HEK293T (cell line): ENCODE measurements around the gene CCL21.

ENCODE experiments used
- CTCF ChIA-PET: fragments of 350-600 bp; formaldehyde crosslinking; extraction: SDS; loops from one replicate; lab custom pipeline; 2021; ENCODE audit warnings: antibody characterized with exemption, inconsistent platforms; lab: Yijun Ruan, JAX
- POLR2A ChIA-PET: fragments of 350-600 bp; formaldehyde crosslinking; extraction: SDS; loops from one replicate; lab custom pipeline; 2020; ENCODE audit warnings: antibody characterized with exemption, inconsistent platforms; lab: Yijun Ruan, JAX
- DNase-seq: peaks from one replicate; pipeline ENCODE4 v3.0.0; 2012; ENCODE audit warnings: mixed read lengths; ENCODE audit errors: extremely low spot score
- ARNT ChIP-seq: fragments of 450-650 bp; IDR thresholded peaks from 2 replicates; pipeline ENCODE4 v1.6.1; 2017; ENCODE audit warnings: mild to moderate bottlenecking
- BHLHE40 ChIP-seq: fragments of 450-650 bp; IDR thresholded peaks from 2 replicates; pipeline ENCODE4 v1.6.1; 2016; ENCODE audit warnings: mild to moderate bottlenecking, moderate library complexity, borderline replicate concordance
- CTBP1 ChIP-seq: fragments of 450-650 bp; IDR thresholded peaks from 2 replicates; pipeline ENCODE4 v1.6.1; 2016; ENCODE audit warnings: borderline replicate concordance
- ELF4 ChIP-seq: fragments of 450-650 bp; IDR thresholded peaks from 2 replicates; pipeline ENCODE4 v1.6.1; 2017; ENCODE audit warnings: antibody characterized with exemption
- FOXA1 ChIP-seq: fragments of 450-650 bp; IDR thresholded peaks from 2 replicates; pipeline ENCODE4 v1.6.1; 2016; ENCODE audit warnings: mild to moderate bottlenecking
- FOXK2 ChIP-seq: fragments of 450-650 bp; IDR thresholded peaks from 2 replicates; pipeline ENCODE4 v1.6.1; 2016; ENCODE audit warnings: mild to moderate bottlenecking
- FOXM1 ChIP-seq: fragments of 450-650 bp; IDR thresholded peaks from 2 replicates; pipeline ENCODE4 v1.6.1; 2017; ENCODE audit warnings: mild to moderate bottlenecking, borderline replicate concordance
- HDGF ChIP-seq: fragments of 450-650 bp; IDR thresholded peaks from 2 replicates; pipeline ENCODE4 v1.6.1; 2017; ENCODE audit warnings: antibody characterized with exemption, borderline replicate concordance
- L3MBTL2 ChIP-seq: fragments of 450-650 bp; conservative IDR thresholded peaks from 2 replicates; pipeline ENCODE4 v1.6.1; 2016; ENCODE audit warnings: mild to moderate bottlenecking
- LEF1 ChIP-seq: fragments of 450-650 bp; IDR thresholded peaks from 2 replicates; pipeline ENCODE4 v1.6.1; 2017; ENCODE audit warnings: mild to moderate bottlenecking, borderline replicate concordance
- NFRKB ChIP-seq: fragments of 450-650 bp; IDR thresholded peaks from 2 replicates; pipeline ENCODE4 v1.6.1; 2016; ENCODE audit warnings: mild to moderate bottlenecking, moderate library complexity
- PKNOX1 ChIP-seq: fragments of 450-650 bp; IDR thresholded peaks from 2 replicates; pipeline ENCODE4 v1.6.1; 2016
- SP1 ChIP-seq: fragments of 450-650 bp; IDR thresholded peaks from 2 replicates; pipeline ENCODE4 v1.6.1; 2017
- SUZ12 ChIP-seq: fragments of 450-650 bp; IDR thresholded peaks from 2 replicates; pipeline ENCODE4 v1.6.1; 2016; ENCODE audit warnings: mild to moderate bottlenecking
- TARDBP ChIP-seq: fragments of 450-650 bp; IDR thresholded peaks from 2 replicates; pipeline ENCODE4 v1.6.1; 2016
- ZNF384 ChIP-seq: fragments of 450-650 bp; IDR thresholded peaks from 2 replicates; pipeline ENCODE4 v1.6.1; 2016

CCL21 gene

GRCh38 chr9:34689116-34689470 lies 20.8 kb downstream of the CCL21 start:
- TF ChIP-seq BHLHE40 (no peak), L3MBTL2 (no peak), ELF4 (no peak), FOXA1 (no peak), ZNF384 (no peak), FOXM1 (no peak)
- POLR2A ChIA-PET = no interaction called here
- no peak for DNase-seq
- CTCF ChIA-PET = no interaction called here

- CTCF ChIA-PET = interaction anchor here (1.8 kb wide), 1 partner anchor 14 kb away, joined by 4 read pairs; no protein-coding TSS in a partner anchor
- DNase-seq = no peak
- POLR2A ChIA-PET = no interaction called here
- TF ChIP-seq PKNOX1 (no peak), NFRKB (no peak), CTBP1 (no peak), ZNF384 (no peak), BHLHE40 (no peak), ELF4 (no peak), FOXA1 (no peak), SUZ12 (no peak), SP1 (no peak), FOXK2 (no peak), HDGF (no peak)
Measured at GRCh38 chr9:34688329-34689115, 21.4 kb downstream of the CCL21 start.

DNA sequence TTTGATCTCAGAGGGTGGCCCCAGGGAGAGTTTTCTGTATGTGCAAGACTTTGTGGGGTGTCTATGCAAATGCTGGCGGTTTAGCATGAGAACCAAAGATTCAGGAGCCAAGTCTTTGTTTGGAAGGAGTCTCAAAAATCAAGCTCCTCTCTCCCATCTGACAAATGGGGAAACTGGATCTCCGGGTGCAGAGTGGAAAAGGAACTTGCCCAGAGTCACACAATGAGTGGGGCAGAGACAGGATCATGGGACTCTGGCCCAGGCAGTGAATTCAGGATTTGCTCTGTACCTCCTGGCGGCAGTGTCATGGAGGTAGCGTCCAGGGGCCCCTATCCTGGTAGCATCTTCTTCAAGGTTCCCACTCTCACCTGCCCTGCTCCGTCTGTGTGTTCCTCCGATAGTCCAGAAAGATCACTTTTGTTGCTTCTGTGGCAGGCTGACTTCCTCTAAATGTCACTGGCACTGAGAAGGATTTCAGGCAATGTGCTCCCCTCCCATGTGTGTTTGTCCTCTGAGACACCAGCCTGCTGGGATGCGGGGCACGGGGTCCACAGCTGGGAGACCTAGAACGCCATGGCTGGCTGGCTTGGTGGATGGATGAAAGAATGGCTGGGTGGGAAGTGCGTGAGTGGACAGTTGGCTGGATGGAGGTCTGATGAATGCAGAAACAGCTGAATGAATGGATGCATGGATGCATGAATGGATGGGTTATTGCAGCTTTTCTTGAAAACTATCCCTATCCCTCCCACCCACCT lies 22.5 kb downstream of the CCL21 start:
- POLR2A ChIA-PET = no interaction called here
- DNase-seq = no peak
- TF ChIP-seq ELF4 = no peak
- no peak for TF ChIP-seq BHLHE40
- no peak for TF ChIP-seq CTBP1
- no peak for TF ChIP-seq SUZ12
- no peak for TF ChIP-seq NFRKB
- no peak for TF ChIP-seq FOXM1
- no peak for TF ChIP-seq ARNT
- no peak for TF ChIP-seq ZNF384
- TF ChIP-seq FOXA1 = no peak
- TF ChIP-seq FOXK2 = no peak
- no peak for TF ChIP-seq LEF1
- no peak for TF ChIP-seq HDGF
- no peak for TF ChIP-seq L3MBTL2
- no peak for TF ChIP-seq SP1
- no peak for TF ChIP-seq TARDBP
- no peak for TF ChIP-seq PKNOX1
- CTCF ChIA-PET = interaction anchor here (0.6 to 1.8 kb wide), 3 partner anchors 14 to 232 kb away, joined by 3 to 7 read pairs (median 4); no protein-coding TSS in a partner anchor

DNA sequence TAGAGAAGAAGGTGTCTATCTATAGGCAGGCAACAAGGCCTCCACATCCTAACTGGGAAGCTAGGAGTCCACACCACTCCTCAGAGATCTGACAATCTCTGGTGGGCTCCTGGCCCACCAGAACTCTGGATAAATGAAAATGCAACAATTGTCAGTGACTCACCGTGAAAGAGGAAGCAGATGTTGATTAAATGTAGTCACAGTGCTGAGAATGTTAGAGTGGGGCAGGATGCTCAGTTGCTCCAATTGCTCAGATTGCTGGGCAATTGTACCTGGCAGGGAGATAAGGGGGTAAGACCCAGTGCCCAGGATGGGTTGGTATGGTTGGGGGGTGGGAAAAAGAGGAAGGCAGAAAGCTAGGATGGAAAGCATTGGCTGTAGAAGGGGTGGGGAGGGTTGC lies 23.2 kb downstream of the CCL21 start:
- ChIA-PET POLR2A (no interaction called here), CTCF (interaction anchor here (0.6 to 1.8 kb wide), 5 partner anchors 15 to 232 kb away, joined by 3 to 7 read pairs (median 3); no protein-coding TSS in a partner anchor)
- no peak for DNase-seq
- TF ChIP-seq ARNT (no peak), CTBP1 (no peak), L3MBTL2 (no peak), FOXA1 (no peak), ELF4 (no peak), TARDBP (no peak), SUZ12 (no peak), SP1 (no peak), PKNOX1 (no peak), HDGF (no peak), NFRKB (no peak), FOXK2 (no peak), ZNF384 (no peak)

DNA sequence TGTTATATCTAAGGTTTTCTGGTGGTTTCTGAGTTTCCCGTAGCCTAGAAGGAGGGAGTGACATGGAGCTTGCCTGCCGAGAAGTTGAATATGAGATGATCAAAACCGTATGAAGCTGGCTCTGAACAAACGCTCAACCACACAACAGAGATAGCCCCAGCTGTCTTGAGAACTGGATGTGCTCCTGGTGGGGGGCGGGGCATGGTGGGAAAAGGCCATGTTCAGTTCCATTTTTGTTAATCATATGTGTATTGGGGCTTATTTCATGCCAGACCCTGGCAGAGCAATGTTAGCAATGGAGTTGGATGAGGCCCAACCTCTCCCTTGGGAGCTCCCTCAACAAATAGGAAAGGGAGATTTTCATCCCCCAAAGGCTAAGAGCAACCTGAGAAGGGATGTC lies 23.7 kb downstream of the CCL21 start:
- TF ChIP-seq L3MBTL2 (no peak), SUZ12 (no peak), NFRKB (no peak), BHLHE40 (no peak), ZNF384 (no peak), ELF4 (no peak), FOXA1 (no peak), ARNT (no peak), LEF1 (no peak), PKNOX1 (no peak), CTBP1 (no peak), FOXK2 (no peak), HDGF (no peak), FOXM1 (no peak), SP1 (no peak), TARDBP (no peak)
- CTCF ChIA-PET = interaction anchor here (0.6 to 1.7 kb wide), 4 partner anchors 15 to 128 kb away, joined by 3 to 7 read pairs (median 3); no protein-coding TSS in a partner anchor
- POLR2A ChIA-PET = no interaction called here

More for the DNA sequence above, 23.7 kb downstream of the CCL21 start:
- DNase-seq = no peak
